MV-4-11 (cell line): ENCODE data around the gene PPP1R11.
"Not testable (repeated sequence)": the region's sequence is repeated elsewhere in the genome, so short reads cannot be mapped to it uniquely, and the experiment has no call there.

Experiments used
- DNase-seq: peaks from one replicate; lab custom pipeline; 2025; lab: John Stamatoyannopoulos, UW

Gene PPP1R11, protein sequence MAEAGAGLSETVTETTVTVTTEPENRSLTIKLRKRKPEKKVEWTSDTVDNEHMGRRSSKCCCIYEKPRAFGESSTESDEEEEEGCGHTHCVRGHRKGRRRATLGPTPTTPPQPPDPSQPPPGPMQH

DNA sequence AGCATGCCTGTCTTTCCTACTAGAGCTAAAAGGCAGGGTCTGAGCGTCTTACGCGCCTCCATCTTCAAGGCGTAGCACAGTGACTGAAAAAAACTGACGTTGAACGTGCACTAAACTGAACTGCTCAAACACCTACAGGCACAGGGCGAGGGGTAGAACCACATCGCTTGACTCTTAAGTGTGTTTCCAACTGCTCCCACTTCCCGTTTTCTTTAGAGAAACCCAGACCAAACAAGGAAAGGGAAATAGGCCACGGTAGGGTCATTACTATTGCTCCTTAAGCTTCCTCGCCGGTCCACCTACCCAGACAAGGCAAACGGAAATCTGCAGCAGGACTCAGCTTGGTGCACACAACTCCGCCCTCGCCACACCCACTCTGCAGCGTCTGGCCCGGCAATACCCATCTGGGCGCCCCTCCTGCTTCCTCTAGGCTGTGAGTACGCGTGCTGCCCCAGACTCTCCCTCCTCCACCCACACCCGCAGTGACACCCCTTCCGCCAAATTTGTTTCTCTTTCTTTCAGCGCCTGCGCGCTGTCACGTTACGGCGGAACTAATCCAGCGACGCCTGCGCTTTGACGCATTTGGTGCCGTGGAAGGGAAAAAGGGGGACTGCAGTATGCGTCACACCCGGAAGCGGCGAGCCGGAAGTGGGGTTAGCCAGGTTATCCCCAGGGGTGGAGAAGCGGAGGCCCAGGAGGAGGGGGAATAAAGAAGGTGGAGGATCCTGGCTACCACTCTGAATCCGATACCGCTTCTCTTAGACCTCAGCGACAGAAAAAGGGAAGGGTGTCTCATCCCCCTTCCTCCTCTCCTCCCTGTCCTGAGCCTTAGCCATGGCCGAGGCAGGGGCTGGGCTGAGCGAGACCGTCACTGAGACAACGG lies at the start of gene PPP1R11:
Gene PPP1R11, plus strand, starts transcription at position 622 of the 883 bp plus-strand sequence. Its CDS starts 213 bp downstream, at position 835.
- DNase-seq = peak; percentile 100

DNA sequence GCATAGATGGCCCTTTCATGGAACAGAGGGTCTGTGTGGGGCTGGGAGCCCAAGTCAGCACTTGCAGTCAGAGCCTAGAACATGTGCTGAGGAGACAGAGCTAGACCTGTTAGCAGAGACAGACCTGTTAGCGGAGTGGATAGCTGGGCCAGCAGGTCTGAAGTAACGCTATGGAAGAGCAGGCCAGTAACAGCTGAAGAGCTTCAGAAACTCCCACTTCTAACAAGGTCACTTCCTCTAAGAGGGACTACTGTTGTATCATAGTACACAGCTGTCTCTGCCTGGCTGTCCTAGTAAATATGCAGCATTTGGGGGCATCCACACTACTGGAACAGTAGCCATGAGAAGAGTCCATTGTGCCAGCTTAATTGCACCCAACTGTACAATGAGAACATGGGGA lies 47.2 kb upstream of the PPP1R11 start:
- DNase-seq = peak; percentile 66

DNA sequence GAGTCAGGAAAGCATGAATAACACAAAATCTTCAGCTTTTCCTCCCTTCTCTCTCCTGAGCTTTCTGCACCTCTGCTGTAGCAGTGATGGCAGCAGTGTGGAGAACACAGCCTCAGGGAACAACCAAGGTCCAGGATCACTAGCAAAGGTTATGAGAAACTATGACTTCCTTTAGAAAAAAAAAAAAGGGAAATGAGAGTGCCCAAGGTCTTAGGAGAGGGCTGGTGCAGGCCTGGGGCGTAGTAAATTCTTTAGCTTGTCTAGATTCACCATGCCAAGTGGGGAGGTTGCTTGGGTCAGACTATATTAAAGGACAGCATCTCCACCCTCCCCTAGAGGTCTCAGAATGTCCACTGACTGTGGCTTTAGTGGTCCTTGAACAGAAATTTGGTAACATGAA lies 46.4 kb upstream of the PPP1R11 start:
- DNase-seq = peak; percentile 78

DNA sequence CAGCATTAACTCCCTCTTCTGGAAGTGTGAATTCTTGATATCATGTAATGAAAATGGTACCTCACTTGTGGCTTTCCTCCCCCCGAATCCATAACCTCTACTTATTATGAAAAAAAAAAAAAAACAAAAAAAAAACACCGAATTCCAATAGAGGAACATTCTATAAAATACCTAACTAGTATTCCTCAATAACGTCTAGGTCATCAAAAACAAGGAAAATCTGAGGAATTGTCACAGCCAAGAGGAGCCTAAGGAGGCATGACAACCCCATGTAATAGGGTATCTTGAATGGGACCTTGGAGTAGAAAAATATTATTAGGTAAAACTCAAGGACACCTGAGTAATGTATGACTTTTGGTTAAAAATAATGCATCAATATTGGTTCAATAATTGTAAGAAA lies 44.8 kb upstream of the PPP1R11 start:
- DNase-seq = no peak

DNA sequence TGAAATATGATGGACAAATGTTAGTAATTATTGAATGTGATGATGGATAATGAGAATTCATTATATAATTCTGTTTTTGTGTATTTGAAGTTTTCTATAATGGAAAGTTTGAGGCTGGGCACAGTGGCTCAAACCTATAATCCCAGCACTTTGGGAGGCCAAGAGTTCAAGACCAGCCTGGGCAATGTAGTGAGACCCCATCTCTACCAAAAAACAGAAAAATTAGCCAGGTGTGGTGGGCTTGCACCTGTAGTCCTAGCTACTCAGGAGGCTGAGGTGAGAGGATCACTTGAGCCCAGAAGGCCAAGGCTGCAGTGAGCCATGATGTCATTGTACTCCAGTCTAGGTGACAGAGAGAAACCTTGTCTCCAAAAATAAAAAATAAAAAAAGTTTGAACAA lies 44.3 kb upstream of the PPP1R11 start:
- not testable (repeated sequence) for DNase-seq

DNA sequence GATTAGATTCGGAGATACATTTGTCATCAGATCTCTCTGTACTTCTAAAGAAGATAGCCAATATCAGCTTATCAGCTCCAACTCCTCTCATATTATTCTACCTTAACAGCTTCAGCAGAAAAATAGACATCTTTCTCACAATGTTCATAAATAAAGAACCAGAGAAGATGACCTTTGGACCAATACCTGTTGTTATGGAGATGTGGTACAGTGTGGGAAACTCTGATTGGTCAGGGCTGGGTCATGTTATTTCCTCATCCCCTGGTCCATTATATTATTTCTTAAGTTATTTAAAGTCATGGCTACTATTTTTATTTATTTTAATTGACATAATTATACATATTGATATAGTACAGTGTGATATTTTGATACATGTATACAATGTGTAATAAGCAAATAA lies 41.8 kb upstream of the PPP1R11 start:
- no peak for DNase-seq

DNA sequence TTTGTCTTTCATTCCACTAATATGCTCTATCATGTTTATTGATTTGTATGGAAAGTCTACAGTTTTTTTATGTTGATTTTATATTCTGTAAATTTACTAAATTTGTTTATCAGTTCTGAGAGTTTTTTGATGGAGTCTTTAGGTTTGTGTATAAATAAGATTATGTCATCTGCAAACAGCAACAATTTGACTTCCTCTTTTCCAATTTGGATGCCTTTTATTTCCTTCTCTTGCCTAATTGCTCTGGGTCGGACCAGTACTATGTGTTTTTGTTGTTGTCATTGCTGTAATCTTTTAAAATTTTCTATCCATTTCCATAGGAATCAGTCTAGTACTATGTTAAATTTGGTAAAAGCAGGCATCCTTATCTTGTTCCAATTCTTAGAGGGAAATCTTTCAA lies 37.4 kb upstream of the PPP1R11 start:
- no peak for DNase-seq

DNA sequence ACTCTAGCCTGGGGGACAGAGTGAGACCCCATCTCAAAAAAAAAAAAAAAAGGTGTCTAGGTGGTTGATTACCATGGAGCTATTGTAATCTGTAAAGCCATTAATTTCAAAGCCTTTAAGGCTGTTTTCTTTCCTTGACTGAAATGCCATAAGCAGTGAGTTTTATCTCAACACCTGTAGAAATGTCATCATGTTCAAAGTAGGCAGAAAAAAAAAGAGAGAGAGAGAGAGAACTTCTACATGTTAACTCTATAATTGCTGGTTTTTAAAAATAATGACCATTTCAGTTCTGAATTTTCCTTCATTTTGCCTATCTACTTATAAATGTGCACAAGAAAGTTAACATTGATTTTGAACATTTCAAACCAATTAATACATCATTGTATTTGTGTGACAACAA lies 35.6 kb upstream of the PPP1R11 start:
- DNase-seq = no peak

DNA sequence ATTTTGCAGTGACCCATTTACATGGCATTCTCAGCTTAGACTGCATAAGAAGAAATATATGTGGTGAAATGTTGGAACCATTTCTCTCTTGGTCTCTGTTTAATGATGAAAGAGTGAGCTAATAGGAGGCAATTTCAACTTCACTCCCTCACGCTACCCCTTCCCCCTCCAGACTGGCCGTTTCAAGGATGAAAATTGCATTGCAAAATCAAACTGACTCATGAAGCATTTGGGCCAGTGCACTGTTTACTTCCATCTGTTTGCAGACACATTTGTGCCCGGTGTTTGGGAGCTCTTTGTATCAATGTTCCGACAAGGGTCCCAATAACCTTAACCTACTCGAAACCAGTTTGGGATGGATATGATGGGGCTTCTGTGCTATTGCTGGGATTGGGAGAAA lies 33.6 kb upstream of the PPP1R11 start:
- peak; percentile 88 for DNase-seq

DNA sequence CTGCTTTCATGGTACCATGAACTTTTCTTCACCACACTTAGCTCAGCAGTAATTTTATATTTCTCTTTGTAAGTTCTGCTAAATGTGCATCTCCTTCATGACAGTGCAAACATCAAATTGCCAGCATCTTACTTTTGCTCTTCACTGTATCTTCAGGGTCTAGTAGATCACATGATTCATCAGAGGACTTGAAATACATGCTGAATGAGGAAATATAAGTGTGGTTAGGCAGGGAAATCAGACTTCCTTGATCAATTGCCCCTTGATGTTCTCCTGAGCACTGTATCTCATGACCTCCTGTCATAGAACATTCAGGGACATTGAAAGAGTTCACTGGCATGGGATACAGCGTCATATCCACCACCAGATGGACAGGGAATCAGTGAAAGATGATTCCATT lies 31.2 kb upstream of the PPP1R11 start:
- DNase-seq = peak; percentile 18

DNA sequence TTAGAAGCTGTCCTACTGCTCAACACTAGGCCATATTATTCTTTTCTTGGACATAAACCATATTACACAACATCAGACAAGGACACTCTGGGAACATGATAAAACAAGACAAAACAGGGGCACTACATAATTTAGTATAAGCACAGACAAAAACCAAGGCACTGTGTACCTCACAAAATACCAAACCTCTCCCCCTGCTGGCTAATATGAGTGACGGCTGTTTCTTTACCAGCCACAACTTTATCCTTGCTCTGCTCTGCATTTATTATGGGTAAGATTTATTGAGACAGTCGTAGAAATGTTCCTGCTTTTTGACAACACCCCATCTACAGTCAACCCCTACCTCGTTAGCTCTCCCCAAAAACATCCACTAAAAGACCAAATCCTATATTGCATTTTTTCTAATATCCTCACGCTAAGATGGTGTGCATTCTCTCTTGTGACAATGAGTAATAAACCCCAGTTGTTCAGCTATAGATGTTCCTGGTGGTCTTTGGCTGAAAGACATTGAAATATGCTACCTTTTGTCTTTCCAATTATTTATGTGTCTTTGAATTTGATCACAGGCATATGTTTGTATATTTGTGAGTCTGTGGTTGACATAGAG lies 29.7 kb upstream of the PPP1R11 start:
- peak; percentile 39 for DNase-seq

DNA sequence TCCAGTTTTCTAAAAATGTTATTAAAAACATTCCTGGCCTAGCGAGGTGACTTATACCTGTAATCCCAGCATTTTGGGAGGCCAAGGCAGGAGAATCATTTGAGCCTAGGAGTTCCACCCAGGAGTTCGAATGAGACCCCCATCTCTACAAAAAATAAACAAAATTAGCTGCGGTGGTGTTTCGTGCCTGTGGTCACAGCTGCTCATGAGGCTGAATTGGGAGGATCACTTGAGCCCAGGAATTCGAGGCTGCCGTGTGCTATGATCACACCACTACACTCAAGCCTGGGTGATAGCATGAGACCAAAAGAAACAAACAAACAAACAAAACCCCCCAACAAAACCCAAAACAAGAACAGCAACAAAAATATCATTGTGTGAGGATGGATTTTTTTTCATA lies 25.8 kb upstream of the PPP1R11 start:
- DNase-seq = no peak

DNA sequence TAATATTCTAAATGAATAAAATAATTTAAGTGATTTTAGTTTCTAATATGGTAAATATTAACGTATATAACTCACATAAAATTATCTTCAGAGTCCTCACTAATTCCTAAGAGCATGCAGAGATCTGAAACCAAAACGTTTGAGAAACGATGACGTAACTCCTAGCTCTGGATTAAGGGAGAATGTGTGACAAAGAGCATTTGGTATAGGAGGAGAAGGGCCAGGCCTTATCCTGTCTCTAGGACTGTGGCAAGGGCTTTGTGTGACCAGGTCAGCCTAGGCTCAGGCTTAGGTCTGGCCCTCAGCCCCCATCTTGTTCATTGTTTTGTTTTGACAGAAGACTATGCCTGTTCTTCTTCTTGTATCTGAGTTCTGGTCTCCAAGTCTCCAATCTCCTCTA lies 25.2 kb upstream of the PPP1R11 start:
- DNase-seq = peak; percentile 57

DNA sequence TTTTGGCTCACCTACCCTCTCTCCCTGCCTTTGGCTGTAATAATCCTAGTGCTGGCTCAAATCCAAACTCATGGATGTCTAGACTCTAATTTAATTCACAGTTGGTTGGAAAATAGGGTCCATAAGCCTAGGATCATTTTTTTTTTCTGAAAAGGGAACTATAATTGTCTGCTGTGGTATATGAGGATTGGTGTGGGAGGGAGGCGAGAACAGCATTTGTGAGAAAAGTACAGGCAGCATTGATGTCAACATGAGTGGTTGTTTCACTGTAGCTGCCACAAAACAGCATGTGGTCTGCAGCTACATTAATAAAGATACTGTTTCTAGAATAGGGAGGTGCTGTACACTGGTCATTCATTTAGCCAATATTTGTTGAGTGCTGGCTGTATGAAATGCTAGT lies 24.5 kb upstream of the PPP1R11 start:
- peak; percentile 75 for DNase-seq

DNA sequence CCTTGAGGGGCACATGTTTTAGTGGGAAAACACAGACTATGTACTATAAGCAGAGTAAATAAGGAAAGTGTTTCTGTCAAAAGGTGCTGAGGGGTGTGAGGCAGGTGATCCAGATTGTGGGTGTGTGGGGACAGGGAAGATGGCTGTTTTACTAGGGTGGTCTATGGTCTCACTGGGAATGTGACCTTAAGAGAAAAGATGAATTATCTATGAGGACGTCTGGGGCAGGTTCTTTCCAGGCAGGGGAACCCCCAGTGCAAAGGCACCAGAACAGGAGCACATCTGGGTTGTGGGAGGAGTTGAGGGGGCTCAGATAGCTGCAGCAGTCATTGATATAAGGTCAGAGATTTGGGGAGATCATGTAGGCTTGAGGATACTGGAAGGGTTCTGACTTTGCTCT lies 24.1 kb upstream of the PPP1R11 start:
- no peak for DNase-seq

DNA sequence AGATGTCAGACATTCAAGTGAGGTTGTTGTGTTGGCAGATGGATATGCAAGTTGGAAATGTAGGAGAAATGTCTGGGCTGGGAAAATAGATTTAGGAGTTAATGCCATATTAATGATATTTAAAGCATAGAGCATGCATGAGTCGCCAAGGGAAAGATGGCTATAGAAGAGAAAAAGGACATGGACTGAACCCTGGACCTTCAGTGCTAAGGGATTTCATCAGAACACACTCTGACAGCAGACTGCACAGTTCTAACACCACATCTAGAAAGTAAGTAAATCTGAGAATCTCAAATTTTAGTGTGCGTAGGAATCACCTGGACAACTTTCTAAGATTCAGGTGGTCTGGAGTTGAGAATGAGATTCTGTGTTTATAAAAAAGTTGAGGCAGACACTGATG lies 23.3 kb upstream of the PPP1R11 start:
- no peak for DNase-seq

DNA sequence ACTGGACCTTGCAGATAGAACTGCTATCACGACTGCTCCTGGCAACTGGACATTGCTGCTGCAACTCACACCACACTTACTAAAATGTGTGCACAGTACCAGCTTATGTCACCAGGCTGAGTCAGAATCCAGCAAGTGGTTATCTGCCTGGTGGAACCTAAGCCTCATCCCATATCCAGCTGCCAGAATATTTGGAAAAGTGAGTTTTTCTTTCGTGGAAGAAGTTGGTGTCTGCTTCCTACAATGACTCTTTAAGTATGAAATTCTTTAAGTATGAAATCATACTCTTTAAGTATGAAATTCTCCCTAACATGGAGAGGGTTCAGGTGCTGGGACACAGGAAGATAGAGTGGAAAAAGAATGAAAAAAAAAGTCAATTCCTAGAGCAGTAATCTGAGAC lies 22.4 kb upstream of the PPP1R11 start:
- no peak for DNase-seq

DNA sequence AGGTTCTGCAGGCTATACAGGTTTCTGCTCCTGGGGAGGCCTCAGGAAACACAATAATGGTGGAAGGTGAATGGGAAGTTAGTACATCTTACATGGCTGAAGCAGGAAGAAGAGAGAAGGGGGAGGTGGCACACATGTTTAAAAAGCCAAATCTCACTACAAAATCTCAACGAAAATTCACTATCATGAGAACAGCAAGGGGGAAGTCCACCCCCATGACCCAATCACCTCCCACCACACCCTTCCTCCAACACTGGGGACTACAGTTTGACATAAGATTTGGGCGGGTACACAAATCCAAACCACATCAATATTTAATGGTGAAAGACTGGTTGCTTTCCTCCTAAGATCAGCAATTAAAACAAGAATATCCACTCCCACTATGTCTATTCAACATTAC lies 19.8 kb upstream of the PPP1R11 start:
- no peak for DNase-seq

DNA sequence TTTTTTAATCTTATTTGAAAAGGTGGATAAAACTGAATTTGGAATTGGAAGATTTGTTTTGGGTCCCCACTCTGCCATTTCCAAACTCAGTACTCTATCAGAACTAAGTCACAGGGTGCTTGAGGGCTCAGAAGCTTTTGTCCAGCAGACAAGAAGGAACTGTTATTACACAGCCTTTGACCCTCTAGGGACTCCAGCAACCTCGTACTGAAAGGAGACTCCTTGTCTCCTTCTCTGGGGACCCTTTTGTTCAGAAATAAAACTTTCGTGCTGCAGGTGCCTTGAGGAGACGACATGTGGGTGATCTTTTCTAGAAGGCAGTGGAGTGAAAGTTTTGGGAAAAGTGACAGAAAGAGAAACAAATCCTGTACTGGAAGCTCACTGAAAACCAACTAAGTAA lies 13.3 kb upstream of the PPP1R11 start:
- DNase-seq = no peak

DNA sequence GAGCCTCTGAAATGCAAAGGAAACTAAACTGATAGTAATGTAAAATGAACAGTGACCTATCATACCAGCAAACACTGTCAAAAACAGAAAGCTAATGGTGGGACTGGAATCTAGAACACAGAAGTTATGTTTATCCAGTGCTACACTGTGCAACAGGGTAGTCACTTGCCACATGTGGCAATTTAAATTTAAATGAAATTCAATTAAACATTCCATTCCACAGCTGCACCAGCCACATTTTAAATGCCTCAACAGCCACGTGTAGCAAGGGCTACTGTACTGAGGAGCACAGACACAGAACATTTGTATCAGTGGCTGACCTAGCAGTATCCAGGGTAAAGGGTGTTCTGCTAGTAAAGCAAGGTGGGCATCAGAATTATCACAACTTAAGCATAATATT lies 11.5 kb upstream of the PPP1R11 start:
- no peak for DNase-seq

DNA sequence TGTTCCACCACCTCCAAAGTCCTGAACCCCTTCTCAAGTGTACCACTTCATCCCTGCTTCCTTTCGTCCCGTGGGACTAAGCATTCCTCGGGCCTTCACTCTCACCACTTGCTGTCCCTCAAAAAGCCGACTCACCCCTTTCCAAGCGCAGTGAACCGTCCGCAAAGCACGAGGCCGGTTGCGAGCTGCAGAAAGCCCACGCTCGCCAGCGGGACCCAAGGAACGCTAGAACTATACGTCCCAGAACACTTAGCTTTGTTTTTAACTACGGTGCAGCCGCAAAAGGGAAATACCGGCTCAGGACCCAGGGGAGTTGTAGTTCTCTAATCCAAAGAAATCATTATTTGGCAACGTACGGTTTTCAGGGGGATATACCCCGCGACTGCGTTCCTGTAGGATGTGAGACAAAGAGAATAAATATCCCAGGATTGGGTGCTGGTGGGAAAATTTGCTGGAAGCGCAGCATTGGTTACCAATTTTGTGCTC lies 6.3 kb upstream of the PPP1R11 start:
- peak; percentile 54 for DNase-seq

DNA sequence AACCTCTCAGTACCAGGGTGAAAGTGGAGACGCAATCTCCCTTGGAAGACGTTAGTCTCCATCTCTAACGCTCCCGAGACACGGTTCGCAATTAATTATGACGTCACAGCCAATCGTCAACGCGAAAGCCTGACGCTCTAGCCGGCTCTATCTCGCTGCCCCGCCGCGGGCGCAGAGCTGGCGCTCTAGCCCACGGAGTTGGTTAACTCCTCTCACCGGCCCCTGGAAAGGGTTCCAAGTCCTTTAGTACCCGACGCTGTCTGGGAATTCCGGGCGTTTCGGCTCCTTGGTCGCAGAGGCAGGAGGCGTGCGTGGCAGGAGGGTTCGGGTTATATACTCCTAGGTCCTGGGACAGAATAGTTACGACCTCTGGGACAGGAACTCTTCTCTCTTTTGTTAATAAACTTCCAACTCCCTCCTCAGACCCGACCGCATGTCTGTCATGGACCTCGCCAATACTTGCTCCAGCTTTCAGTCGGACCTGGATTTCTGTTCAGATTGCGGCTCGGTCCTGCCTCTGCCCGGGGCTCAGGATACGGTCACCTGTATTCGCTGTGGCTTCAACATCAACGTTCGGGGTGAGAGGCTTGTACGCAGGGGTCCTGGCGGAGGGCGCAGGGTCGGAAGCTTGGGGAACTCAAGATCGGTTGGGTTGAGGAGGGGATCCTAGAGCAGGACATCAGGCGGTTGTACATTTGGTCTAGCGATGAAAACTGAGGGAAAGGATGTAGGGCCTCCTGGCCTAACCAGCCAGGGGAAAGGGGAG lies 5.7 kb upstream of the PPP1R11 start, which contains the start of gene POLR1H:
Gene POLR1H, plus strand, starts transcription at position 174 of the 766 bp plus-strand sequence. Its CDS starts 260 bp downstream, at position 434.
- DNase-seq = peak; percentile 93
